ENCODE data around the gene TMEM107. TPM values are rescaled to one million over a fixed set of nuclear protein-coding genes. Genes with fewer than 3 reads are reported as not detected.
"Not testable (repeated sequence)": the region's sequence is repeated elsewhere in the genome, so short reads cannot be mapped to it uniquely, and the experiment has no call there.

TMEM107 gene
- total RNA-seq, 1 experiment from 2014 or later, result 17.2 TPM

GRCh38 chr17:8173056-8173870 lies 2.9 kb downstream of the TMEM107 start (continued):
- TF ChIP-seq, protein P1, sequence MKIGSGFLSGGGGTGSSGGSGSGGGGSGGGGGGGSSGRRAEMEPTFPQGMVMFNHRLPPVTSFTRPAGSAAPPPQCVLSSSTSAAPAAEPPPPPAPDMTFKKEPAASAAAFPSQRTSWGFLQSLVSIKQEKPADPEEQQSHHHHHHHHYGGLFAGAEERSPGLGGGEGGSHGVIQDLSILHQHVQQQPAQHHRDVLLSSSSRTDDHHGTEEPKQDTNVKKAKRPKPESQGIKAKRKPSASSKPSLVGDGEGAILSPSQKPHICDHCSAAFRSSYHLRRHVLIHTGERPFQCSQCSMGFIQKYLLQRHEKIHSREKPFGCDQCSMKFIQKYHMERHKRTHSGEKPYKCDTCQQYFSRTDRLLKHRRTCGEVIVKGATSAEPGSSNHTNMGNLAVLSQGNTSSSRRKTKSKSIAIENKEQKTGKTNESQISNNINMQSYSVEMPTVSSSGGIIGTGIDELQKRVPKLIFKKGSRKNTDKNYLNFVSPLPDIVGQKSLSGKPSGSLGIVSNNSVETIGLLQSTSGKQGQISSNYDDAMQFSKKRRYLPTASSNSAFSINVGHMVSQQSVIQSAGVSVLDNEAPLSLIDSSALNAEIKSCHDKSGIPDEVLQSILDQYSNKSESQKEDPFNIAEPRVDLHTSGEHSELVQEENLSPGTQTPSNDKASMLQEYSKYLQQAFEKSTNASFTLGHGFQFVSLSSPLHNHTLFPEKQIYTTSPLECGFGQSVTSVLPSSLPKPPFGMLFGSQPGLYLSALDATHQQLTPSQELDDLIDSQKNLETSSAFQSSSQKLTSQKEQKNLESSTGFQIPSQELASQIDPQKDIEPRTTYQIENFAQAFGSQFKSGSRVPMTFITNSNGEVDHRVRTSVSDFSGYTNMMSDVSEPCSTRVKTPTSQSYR (CRISPR knock-in tag; IDR thresholded peaks at IDR 0.05), result peak; percentile 82
- TF ChIP-seq, protein P2, sequence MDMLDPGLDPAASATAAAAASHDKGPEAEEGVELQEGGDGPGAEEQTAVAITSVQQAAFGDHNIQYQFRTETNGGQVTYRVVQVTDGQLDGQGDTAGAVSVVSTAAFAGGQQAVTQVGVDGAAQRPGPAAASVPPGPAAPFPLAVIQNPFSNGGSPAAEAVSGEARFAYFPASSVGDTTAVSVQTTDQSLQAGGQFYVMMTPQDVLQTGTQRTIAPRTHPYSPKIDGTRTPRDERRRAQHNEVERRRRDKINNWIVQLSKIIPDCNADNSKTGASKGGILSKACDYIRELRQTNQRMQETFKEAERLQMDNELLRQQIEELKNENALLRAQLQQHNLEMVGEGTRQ (CRISPR knock-in tag; IDR thresholded peaks at IDR 0.05), result peak; percentile 59
- TF ChIP-seq AR (CRISPR knock-in tag; IDR thresholded peaks at IDR 0.05) (peak; percentile 99), SP1 (CRISPR knock-in tag; conservative IDR thresholded peaks at IDR 0.05) (peak; percentile 93), FOXJ3 (CRISPR knock-in tag; IDR thresholded peaks at IDR 0.05; ENCODE audit: borderline replicate concordance) (peak; percentile 85; the same call in 1 of the 2 replicates), ZNF532 (CRISPR knock-in tag; IDR thresholded peaks at IDR 0.05; ENCODE audit: borderline replicate concordance) (peak; percentile 100), ATF2 (CRISPR knock-in tag; IDR thresholded peaks at IDR 0.05; ENCODE audit: borderline replicate concordance, low read depth) (peak; percentile 88; the same call in 1 of the 2 replicates), MYBL2 (CRISPR knock-in tag; IDR thresholded peaks at IDR 0.05) (peak; percentile 92), FOXP4 (CRISPR knock-in tag; IDR thresholded peaks at IDR 0.05) (peak; percentile 93), FOXP1 (CRISPR knock-in tag; IDR thresholded peaks at IDR 0.05; ENCODE audit: borderline replicate concordance) (no peak; the same call in 1 of the 2 replicates), PRRX2 (CRISPR knock-in tag; IDR thresholded peaks at IDR 0.05) (peak; percentile 99), IRF2 (CRISPR knock-in tag; IDR thresholded peaks at IDR 0.05; ENCODE audit: borderline replicate concordance, low read depth) (peak; percentile 57; the same call in 1 of the 2 replicates), ZNF416 (CRISPR knock-in tag; IDR thresholded peaks at IDR 0.05) (peak; percentile 100), ZNF512 (CRISPR knock-in tag; IDR thresholded peaks at IDR 0.05; ENCODE audit: borderline replicate concordance) (peak; percentile 55; the same call in 1 of the 2 replicates)
- TF ChIP-seq, protein P3, sequence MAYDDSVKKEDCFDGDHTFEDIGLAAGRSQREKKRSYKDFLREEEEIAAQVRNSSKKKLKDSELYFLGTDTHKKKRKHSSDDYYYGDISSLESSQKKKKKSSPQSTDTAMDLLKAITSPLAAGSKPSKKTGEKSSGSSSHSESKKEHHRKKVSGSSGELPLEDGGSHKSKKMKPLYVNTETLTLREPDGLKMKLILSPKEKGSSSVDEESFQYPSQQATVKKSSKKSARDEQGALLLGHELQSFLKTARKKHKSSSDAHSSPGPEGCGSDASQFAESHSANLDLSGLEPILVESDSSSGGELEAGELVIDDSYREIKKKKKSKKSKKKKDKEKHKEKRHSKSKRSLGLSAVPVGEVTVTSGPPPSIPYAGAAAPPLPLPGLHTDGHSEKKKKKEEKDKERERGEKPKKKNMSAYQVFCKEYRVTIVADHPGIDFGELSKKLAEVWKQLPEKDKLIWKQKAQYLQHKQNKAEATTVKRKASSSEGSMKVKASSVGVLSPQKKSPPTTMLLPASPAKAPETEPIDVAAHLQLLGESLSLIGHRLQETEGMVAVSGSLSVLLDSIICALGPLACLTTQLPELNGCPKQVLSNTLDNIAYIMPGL (CRISPR knock-in tag; IDR thresholded peaks at IDR 0.05), result peak; percentile 44; the same call in 1 of the 2 replicates

- CTCF ChIA-PET, result interaction anchor here (0.8 kb wide), 1 partner anchor 13 kb away, joined by 5 read pairs; no protein-coding TSS in a partner anchor
- POLR2A ChIA-PET; H3K4me3 Mint-ChIP-seq; H3K27me3 Mint-ChIP-seq (ENCODE audit: low read depth); H3K9me3 Mint-ChIP-seq; H3K36me3 Mint-ChIP-seq; H3K27ac Mint-ChIP-seq; ATAC-seq; DNase-seq (ENCODE audit: low spot score): not testable (repeated sequence)
- H3K4me1 Mint-ChIP-seq, result peaks cover 21% of the 10 kb centered on the region
These were observed 6.0 kb downstream of the TMEM107 start for GRCh38 chr17:8170186-8170585.

Measured in WTC11 (cell line).